GM12878 (cell line): ENCODE results near the gene WDFY4. TPM values are rescaled to one million over a fixed set of nuclear protein-coding genes. Genes with fewer than 3 reads are reported as not detected.

Experiments used
- ATAC-seq: fragments of 200-7000 bp; cut with Tn5 transposase; 3 replicates; pipeline ENCODE4 v1.9.1; 2020; ENCODE audit warnings: mild to moderate bottlenecking, moderate library complexity
- BruUV-seq: library from RNA; stranded (reverse); fragments of 400-500 nt; replicated peaks from 2 replicates; lab custom pipeline; 2021; lab: Mats Ljungman, UMichigan
- CTCF ChIA-PET: fragments of 300-600 bp; sonication (Branson Sonifier 250); formaldehyde crosslinking; extraction: SDS; loops from one replicate; lab custom pipeline; 2021; ENCODE audit warnings: inconsistent platforms; lab: Yijun Ruan, JAX
- POLR2A ChIA-PET: fragments of 350-600 bp; formaldehyde crosslinking; extraction: SDS; loops from one replicate; lab custom pipeline; 2021; ENCODE audit warnings: inconsistent platforms; lab: Charles Lee
- RAD21 ChIA-PET: fragments of 300-600 bp; sonication (Branson Sonifier 250); formaldehyde crosslinking; loops from one replicate; lab custom pipeline; 2023; ENCODE audit warnings: antibody characterized with exemption; ENCODE audit not compliant: unreplicated experiment; lab: Charles Lee
- SMC1A ChIA-PET: fragments of 300-600 bp; sonication (Branson Sonifier 250); formaldehyde crosslinking; loops from one replicate; lab custom pipeline; 2023; ENCODE audit not compliant: unreplicated experiment, uncharacterized antibody; lab: Charles Lee
- DNase-seq: peaks from one replicate; pipeline ENCODE4 v3.0.0-alpha.2; 2011; ENCODE audit warnings: low read depth, low spot score
- FAIRE-seq: peaks from 3 replicates; lab custom pipeline; 2011; peaks lifted over from hg19 to GRCh38; lab: Jason Lieb, UNC
- H2AFZ ChIP-seq: 2 replicates; pipeline ENCODE4 v1.6.0; 2011; ENCODE audit warnings: low read depth, low read length, control low read depth; ENCODE audit not compliant: control insufficient read depth
- H3K27ac ChIP-seq: 2 replicates; pipeline ENCODE4 v1.5.1; 2011; ENCODE audit warnings: control low read depth; ENCODE audit not compliant: control insufficient read depth, insufficient read depth
- H3K27me3 ChIP-seq, 2 experiments: replicated peaks in 1 of 2; 2 replicates each; pipeline versions ENCODE4 v1.6.0 to v1.6.1; 2011; ENCODE audit warnings: low read length in 1 of 2; ENCODE audit not compliant: control insufficient read depth in 2 of 2, insufficient read depth in 2 of 2
- H3K36me3 ChIP-seq, 2 experiments: 2 replicates each; pipeline ENCODE4 v1.5.1; 2011; ENCODE audit warnings: low read length in 1 of 2; ENCODE audit not compliant: control insufficient read depth in 2 of 2, insufficient read depth in 2 of 2
- H3K4me1 ChIP-seq: 2 replicates; pipeline ENCODE4 v1.6.1; 2011; ENCODE audit warnings: mild to moderate bottlenecking, low read length, moderate library complexity, mixed read lengths; ENCODE audit not compliant: control insufficient read depth, insufficient read depth
- H3K4me2 ChIP-seq: 2 replicates; pipeline ENCODE4 v1.6.0; 2011; ENCODE audit warnings: control low read depth; ENCODE audit not compliant: control insufficient read depth, insufficient read depth
- H3K4me3 ChIP-seq: fragments of 200-600 bp; sonication (generic); 2 replicates; pipeline ENCODE4 v1.5.1; 2016
- H3K79me2 ChIP-seq: 2 replicates; pipeline ENCODE4 v1.6.0; 2011; ENCODE audit warnings: low read length; ENCODE audit not compliant: control insufficient read depth, insufficient read depth
- H3K9ac ChIP-seq: 2 replicates; pipeline ENCODE4 v1.8.0; 2011; ENCODE audit warnings: low read length, control low read depth, mixed read lengths; ENCODE audit not compliant: control insufficient read depth, insufficient read depth
- H3K9me3 ChIP-seq: replicated peaks from 3 replicates; pipeline ENCODE4 v1.5.1; 2011; ENCODE audit warnings: mild to moderate bottlenecking, low read length; ENCODE audit not compliant: control insufficient read depth, insufficient read depth
- H4K20me1 ChIP-seq: 2 replicates; pipeline ENCODE4 v1.6.0; 2011; ENCODE audit not compliant: control insufficient read depth, insufficient read depth
- E2F8 ChIP-seq: fragments of 450-650 bp; IDR thresholded peaks from 2 replicates; pipeline ENCODE4 v1.6.1; 2018; ENCODE audit warnings: mild to moderate bottlenecking, low read depth, moderate library complexity; ENCODE audit not compliant: partially characterized antibody
- ETV6 ChIP-seq, 2 experiments: fragments of 450-650 bp in 1 of 2; IDR thresholded peaks in 1 of 2; conservative IDR thresholded peaks in 1 of 2; 2 replicates each; pipeline ENCODE4 v1.6.1; 2014; ENCODE audit warnings: antibody characterized with exemption in 1 of 2, borderline replicate concordance in 1 of 2, low read depth in 1 of 2, mild to moderate bottlenecking in 1 of 2, moderate library complexity in 1 of 2
- HDGF ChIP-seq: fragments of 450-650 bp; IDR thresholded peaks from 2 replicates; pipeline ENCODE4 v1.6.1; 2016; ENCODE audit warnings: antibody characterized with exemption
- NR2F1 ChIP-seq: fragments of 450-650 bp; conservative IDR thresholded peaks from 2 replicates; pipeline ENCODE4 v1.6.1; 2017; ENCODE audit warnings: mild to moderate bottlenecking
- SPI1 ChIP-seq: IDR thresholded peaks from 2 replicates; pipeline ENCODE4 v1.6.1; 2011; ENCODE audit warnings: low read depth, mild to moderate bottlenecking, low read length, moderate library complexity, borderline replicate concordance; ENCODE audit not compliant: insufficient read depth
- SUPT20H ChIP-seq: IDR thresholded peaks from 2 replicates; pipeline ENCODE4 v1.6.1; 2011; ENCODE audit warnings: low read depth, mild to moderate bottlenecking, low read length, moderate library complexity, borderline replicate concordance; ENCODE audit not compliant: control insufficient read depth
- WGBS: methylation state at CpG from one replicate; pipeline ENCODE4 v1.1.6; 2016; ENCODE audit warnings: low lambda C conversion rate; ENCODE audit not compliant: insufficient replicate concordance, insufficient coverage; ENCODE audit errors: missing lambda C conversion rate; 5-methylcytosine and 5-hydroxymethylcytosine counted together
- in situ Hi-C: fragments of 300-500 bp; cut with MboI; formaldehyde crosslinking; loops from 9 replicates; pipeline ENCODE4 v1.14.3; 2018; ENCODE audit warnings: mixed read lengths
- intact Hi-C: fragments of 100-400 bp; cut with micrococcal nuclease; formaldehyde crosslinking; loops from one replicate; pipeline ENCODE4 v1.14.2; 2022; ENCODE audit not compliant: unreplicated experiment
- polyA plus RNA-seq, 11 experiments: library from polyadenylated mRNA; depleted of rRNA in 4 of 11; unstranded in 6 of 11; stranded (reverse) in 5 of 11; fragments of >200 nt; fragmentation: Nextera tagmentation in 4 of 11; fragmentation: Illumina TruSeq in 1 of 11; extraction: Ambion mirVana in 4 of 11; extraction: Trizol in 1 of 11; gene quantifications; 1 replicate in 1 of 11; 2 replicates in 10 of 11; pipeline versions ENCODE4 v1.2.1 to v1.2.3, GENCODE V29; 2011 to 2016; ENCODE audit warnings: inconsistent platforms in 2 of 11, missing spikeins in 2 of 11, low read depth in 1 of 11
- total RNA-seq, 4 experiments: library from RNA; depleted of rRNA in 3 of 4; stranded (reverse); fragments of >200 nt in 3 of 4; fragmentation: Illumina TruSeq in 1 of 4; extraction: Trizol in 1 of 4; gene quantifications; 2 replicates each; pipeline versions ENCODE4 v1.2.1 to v1.2.3, GENCODE V29; 2013 to 2021

Gene WDFY4
- total and polyA plus RNA-seq, 10 of the 15 experiments (the other 5 are each of a cell fraction or from before 2014, with no cell fraction given), result 13.5 to 132 (median 47.3) TPM

GRCh38 chr10:48749254-48749787 is 64.6 kb downstream of the WDFY4 start:
- H3K79me2 ChIP-seq, result peaks cover 12% of the 10 kb centered on the region
- no peaks in the 10 kb centered on the region for H3K27me3 ChIP-seq
- H2AFZ ChIP-seq, result no peak overlapping the region
- no peak overlapping the region for H3K4me2 ChIP-seq
- no TSS peak for BruUV-seq
- no peak overlapping the region for H3K27ac ChIP-seq
- SMC1A ChIA-PET, result interaction anchor here (0.6 kb wide), 1 partner anchor 45 kb away, joined by 3 read pairs; no protein-coding TSS in a partner anchor
- ATAC-seq, result peak; percentile 19
- POLR2A ChIA-PET, result no interaction called here
- 100% methylated on average over 1 of the region's 1 CpG for WGBS
- CTCF ChIA-PET, result no interaction called here
- RAD21 ChIA-PET, result no interaction called here
- FAIRE-seq, result no peak
- TF ChIP-seq HDGF (0 out of 2 replicates have a peak, but pooled peaks have one; percentile 78), NR2F1 (no peak)
- H3K4me3 ChIP-seq, result no peak overlapping the region
- intact Hi-C loops, result no loop called here
- peaks cover 14 to 53% of the 10 kb centered on the region in 2 experiments for H3K36me3 ChIP-seq
- no peaks in the 10 kb centered on the region; the same call in none of the 3 replicates for H3K9me3 ChIP-seq
- in situ Hi-C loops, result loop anchor here (25.0 kb wide), 1 partner anchor 763 kb away; no protein-coding TSS in a partner anchor
- H3K9ac ChIP-seq, result no peak overlapping the region
- H4K20me1 ChIP-seq, result no peaks in the 10 kb centered on the region
- peaks cover 20% of the 10 kb centered on the region for H3K4me1 ChIP-seq
- no peak for DNase-seq

GRCh38 chr10:48750019-48750418 is 65.3 kb downstream of the WDFY4 start:
- DNase-seq (no peak), FAIRE-seq (no peak)
- peaks cover 12% of the 10 kb centered on the region for H3K79me2 ChIP-seq
- ChIA-PET POLR2A (no interaction called here), CTCF (interaction anchor here (1.5 kb wide), 1 partner anchor 15 kb away, joined by 5 read pairs; no protein-coding TSS in a partner anchor), SMC1A (no interaction called here)
- in situ Hi-C loops (loop anchor here (25.0 kb wide), 1 partner anchor 112 kb away; no protein-coding TSS in a partner anchor), intact Hi-C loops (no loop called here)
- H3K27me3 ChIP-seq, result no peaks in the 10 kb centered on the region
- H3K9me3 ChIP-seq, result no peaks in the 10 kb centered on the region; the same call in none of the 3 replicates
- no peak overlapping the region for H3K4me2 ChIP-seq
- peaks cover 14 to 53% of the 10 kb centered on the region in 2 experiments for H3K36me3 ChIP-seq
- no TSS peak for BruUV-seq
- peaks cover 20% of the 10 kb centered on the region for H3K4me1 ChIP-seq
- WGBS, result 92% methylated on average over 1 of the region's 1 CpG
- no peak for TF ChIP-seq E2F8
- no peak for TF ChIP-seq ETV6 (conservative IDR thresholded peaks at IDR 0.05 in 1 of 2, IDR thresholded peaks at IDR 0.05 in 1 of 2; ENCODE audit: borderline replicate concordance in 1 of 2, low read depth in 1 of 2)
- no peak for TF ChIP-seq SUPT20H
- TF ChIP-seq SPI1, result no peak
- TF ChIP-seq, all 136 proteins: peak for 0
- Histone ChIP-seq H3K27ac (no peak overlapping the region), H4K20me1 (no peaks in the 10 kb centered on the region), H3K9ac (no peak overlapping the region), H3K4me3 (no peak overlapping the region), H2AFZ (no peak overlapping the region)
- RAD21 ChIA-PET, result no interaction called here
- no peak for ATAC-seq
